ENCODE data around the gene CHRD.

The CHRD gene

DNA sequence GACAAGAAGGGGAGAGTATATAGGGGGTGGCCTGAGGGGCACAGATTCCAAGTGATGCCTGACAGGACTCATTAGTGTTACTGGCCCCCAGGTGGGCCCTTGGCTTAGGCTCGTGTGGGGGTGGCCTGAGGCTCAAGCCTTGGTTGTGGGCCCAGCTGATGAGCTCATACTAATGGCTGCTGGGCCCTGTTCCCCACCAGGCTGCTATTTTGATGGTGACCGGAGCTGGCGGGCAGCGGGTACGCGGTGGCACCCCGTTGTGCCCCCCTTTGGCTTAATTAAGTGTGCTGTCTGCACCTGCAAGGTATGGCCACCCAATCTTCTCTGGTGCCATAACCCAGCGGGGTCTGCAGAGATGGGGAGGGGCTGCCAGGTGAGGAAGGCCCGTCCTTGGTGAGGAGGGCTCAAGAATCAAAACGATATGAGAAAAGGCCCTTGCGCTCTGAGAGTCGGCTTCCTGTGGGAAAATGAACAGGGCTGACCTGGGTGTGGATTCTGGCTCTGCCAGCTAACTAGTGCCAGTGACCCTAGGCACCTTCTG is 7.4 kb downstream of the CHRD start:
- TF ChIP-seq ZFX (IDR thresholded peaks at IDR 0.05; ENCODE audit: borderline replicate concordance) = no peak
- TF ChIP-seq, protein P1, sequence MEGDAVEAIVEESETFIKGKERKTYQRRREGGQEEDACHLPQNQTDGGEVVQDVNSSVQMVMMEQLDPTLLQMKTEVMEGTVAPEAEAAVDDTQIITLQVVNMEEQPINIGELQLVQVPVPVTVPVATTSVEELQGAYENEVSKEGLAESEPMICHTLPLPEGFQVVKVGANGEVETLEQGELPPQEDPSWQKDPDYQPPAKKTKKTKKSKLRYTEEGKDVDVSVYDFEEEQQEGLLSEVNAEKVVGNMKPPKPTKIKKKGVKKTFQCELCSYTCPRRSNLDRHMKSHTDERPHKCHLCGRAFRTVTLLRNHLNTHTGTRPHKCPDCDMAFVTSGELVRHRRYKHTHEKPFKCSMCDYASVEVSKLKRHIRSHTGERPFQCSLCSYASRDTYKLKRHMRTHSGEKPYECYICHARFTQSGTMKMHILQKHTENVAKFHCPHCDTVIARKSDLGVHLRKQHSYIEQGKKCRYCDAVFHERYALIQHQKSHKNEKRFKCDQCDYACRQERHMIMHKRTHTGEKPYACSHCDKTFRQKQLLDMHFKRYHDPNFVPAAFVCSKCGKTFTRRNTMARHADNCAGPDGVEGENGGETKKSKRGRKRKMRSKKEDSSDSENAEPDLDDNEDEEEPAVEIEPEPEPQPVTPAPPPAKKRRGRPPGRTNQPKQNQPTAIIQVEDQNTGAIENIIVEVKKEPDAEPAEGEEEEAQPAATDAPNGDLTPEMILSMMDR (IDR thresholded peaks at IDR 0.05) = no peak
- H3K27ac ChIP-seq = no peak overlapping the region

DNA sequence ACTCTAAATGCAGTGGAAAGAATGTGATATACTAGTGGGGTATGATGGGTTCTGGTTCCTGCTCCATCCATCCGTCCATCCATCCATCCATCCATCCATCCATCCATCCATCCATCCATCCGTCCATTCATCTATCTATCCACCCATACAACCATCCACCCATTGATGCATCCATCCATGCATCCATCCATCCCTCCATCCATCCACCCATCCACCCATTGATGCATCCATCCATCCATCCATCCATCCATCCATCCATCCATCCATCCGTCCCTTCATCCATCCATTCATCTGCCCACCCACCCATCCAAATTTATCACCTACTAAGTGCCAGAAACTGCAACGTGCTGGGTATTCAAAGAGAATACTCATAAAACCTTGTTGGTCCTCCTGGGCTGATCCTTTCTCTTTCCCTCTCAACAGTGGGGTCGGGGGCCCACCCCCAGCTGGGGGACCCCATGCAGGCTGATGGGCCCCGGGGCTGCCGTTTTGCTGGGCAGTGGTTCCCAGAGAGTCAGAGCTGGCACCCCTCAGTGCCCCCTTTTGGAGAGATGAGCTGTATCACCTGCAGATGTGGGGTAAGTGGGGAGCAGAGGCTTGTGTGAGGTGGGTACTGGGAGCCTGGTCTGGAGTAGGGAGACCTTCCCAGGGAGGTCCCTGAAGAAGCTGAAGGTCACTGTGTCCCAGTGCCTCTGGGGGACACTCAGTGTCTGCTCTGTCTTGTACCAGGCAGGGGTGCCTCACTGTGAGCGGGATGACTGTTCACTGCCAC is 8.5 kb downstream of the CHRD start:
- TF ChIP-seq ZFX (IDR thresholded peaks at IDR 0.05; ENCODE audit: borderline replicate concordance) = no peak
- TF ChIP-seq, protein P1 (IDR thresholded peaks at IDR 0.05) = no peak
- no peak overlapping the region for H3K27ac ChIP-seq

DNA sequence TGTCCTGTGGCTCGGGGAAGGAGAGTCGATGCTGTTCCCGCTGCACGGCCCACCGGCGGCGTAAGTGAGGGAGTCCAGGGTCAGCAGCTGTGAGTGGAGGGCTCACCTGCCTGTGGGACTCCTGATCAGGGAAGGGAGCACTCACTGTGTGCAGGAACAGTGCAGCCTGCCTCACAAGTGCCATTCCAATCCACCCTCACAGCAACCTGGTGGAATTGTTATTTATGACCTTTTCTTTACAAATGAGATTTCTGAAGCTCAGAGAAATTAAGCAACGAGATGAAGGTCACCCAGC is 9.0 kb downstream of the CHRD start:
- TF ChIP-seq, protein P1 (IDR thresholded peaks at IDR 0.05) = no peak
- TF ChIP-seq ZFX (IDR thresholded peaks at IDR 0.05; ENCODE audit: borderline replicate concordance) = no peak

DNA sequence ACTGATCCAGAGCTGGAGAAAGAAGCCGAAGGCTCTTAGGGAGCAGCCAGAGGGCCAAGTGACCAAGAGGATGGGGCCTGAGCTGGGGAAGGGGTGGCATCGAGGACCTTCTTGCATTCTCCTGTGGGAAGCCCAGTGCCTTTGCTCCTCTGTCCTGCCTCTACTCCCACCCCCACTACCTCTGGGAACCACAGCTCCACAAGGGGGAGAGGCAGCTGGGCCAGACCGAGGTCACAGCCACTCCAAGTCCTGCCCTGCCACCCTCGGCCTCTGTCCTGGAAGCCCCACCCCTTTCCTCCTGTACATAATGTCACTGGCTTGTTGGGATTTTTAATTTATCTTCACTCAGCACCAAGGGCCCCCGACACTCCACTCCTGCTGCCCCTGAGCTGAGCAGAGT is 9.5 kb downstream of the CHRD start:
- H3K27ac ChIP-seq = no peak overlapping the region
- TF ChIP-seq, protein P1 (IDR thresholded peaks at IDR 0.05) = no peak
- no peak for TF ChIP-seq ZFX (IDR thresholded peaks at IDR 0.05; ENCODE audit: borderline replicate concordance)

More for the DNA sequence above, 9.0 kb downstream of the CHRD start:
- no peak overlapping the region for H3K27ac ChIP-seq

DNA sequence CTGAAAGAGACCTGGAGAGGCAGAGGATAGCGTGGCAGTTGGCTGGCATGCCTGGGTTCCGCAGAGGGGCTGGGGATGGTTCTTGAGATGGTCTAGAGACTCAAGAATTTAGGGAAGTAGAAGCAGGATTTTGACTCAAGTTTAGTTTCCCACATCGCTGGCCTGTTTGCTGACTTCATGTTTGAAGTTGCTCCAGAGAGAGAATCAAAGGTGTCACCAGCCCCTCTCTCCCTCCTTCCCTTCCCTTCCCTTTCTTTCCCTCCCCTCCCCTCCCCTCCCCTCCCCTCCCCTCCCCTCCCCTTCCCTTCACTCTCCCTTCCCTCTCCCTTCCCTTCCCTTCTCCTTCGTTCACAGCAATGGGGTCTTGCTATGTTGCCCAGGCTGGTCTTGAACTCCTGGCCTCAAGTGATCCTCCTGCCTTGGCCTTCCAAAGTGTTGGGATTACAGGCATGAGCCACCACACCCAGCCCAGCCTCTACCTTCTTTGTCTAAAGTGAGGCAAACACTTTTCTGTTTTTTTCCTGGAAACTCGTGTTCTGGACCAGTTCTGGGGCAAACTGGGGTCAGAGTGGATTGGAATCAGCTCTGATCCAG is 10.2 kb downstream of the CHRD start:
- TF ChIP-seq, protein P1 (IDR thresholded peaks at IDR 0.05) = no peak
- TF ChIP-seq ZFX (IDR thresholded peaks at IDR 0.05; ENCODE audit: borderline replicate concordance) = no peak
- H3K27ac ChIP-seq = no peak overlapping the region

DNA sequence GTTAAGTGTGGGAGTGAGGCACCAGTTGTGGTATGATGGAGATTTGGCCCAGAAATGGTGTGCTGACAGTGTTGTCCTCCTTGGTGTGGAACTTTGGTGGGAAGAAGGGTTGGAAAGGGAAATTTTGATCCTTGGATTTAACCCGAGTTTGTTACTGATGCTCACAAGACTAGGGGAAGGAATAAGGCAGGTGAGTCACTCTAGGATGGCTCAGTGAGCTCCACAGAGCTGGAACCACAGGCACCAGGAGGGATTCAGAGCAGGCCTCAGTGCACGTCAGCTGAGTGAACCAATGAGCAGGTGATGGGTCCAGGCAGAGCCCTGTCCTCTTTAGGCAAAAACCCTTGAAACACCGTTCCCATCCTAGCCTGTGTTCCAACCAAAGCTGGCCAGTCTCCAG is 11.4 kb downstream of the CHRD start:
- TF ChIP-seq ZFX (IDR thresholded peaks at IDR 0.05; ENCODE audit: borderline replicate concordance) = no peak
- TF ChIP-seq, protein P1 (IDR thresholded peaks at IDR 0.05) = no peak
- no peak overlapping the region for H3K27ac ChIP-seq

DNA sequence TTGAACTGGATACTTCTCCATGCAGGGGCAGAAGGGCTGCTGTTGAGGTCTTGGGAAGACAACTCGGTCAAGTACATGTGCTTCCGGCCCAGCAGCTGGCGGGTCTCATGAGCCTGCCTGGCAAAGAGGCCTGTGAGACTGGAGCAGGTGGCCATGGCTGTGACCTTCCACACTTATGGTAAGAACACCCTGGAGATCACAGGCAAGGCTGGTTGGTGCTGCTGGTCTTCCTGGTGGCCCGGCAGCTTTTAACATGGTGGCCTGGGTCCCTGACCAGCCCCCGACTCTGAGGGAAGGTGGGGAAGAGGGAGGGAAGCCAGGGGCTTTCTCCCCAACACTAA is 15.4 kb downstream of the CHRD start:
- no peak overlapping the region for H3K27ac ChIP-seq
- TF ChIP-seq, protein P1 (IDR thresholded peaks at IDR 0.05) = no peak
- TF ChIP-seq ZFX (IDR thresholded peaks at IDR 0.05; ENCODE audit: borderline replicate concordance) = no peak
